Measurements from ENCODE around the gene GP5. TPM values are rescaled to one million over a fixed set of nuclear protein-coding genes. Genes with fewer than 3 reads are reported as not detected.

The GP5 gene
- total RNA-seq, 1 donor from 2014 or later = not detected

DNA sequence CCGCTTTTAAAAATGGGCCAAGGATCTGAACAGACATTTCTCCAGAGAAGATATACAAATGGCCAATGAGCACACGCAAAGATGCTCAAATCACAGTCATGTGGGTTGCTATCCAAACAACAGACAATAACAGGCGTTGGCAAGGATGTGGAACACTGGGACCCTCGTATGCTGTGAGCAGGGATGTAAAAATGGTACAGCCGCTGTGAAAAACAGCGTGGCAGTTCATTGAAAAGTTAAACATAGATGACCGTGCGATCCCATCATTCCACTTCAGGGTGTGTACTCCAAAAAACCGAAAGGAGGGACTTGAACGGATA is 22.9 kb downstream of the GP5 start:
- DNase-seq = no peak

DNA sequence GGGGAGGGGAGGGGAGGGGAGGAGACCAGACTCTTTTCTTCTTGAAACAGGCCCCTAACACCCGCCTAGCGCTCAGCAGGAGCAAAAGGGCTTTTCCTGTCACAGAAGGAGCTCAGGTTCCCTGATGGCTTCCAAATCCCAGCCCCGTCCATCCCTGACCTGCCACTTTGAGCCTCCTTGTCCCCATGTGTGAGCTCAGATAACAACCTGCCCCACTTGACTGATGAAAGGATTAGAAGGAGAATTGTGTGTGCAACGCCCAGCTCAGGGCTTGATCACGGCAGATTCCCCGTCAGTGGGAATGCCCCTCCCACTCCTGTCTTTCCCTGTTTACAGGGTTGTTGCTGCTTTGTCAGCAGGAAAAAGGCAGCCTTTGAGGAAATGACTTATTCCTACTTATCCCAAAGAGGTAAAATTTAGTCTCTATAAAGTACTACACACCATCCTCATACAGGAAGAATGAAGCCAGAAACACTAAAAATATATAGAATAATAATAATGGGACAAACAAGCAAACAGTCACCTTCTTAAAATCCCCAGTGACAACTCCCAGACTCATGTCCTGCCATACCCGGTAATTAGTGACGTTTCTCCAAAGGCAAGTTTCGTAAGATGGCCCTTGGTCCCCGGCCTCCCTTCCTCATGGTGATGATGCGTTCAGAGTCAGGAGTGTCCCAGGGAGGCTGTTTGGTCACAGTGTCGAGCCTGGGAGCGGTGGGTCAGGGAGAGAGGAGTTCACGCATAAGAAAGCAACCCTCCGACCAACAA is 23.4 kb downstream of the GP5 start:
- DNase-seq = no peak

DNA sequence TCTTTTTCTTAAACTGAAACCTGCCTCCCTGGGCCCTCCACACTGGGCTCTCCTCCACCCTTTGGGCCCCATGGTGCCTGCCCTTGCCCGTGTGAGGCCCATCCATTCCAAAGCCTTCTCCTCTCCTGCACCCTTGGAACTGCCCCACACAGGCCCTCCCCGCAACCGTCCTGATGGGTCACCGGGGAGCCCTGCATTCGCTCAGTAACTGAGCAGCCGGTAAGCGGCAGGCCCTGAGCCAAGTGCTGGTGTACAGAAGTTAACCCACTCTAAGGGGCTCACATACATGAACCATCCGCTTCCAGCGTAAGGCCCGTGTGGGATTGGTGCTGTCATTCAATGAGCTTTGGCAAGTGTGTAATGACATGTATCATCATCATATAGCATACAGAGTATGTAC is 24.1 kb downstream of the GP5 start:
- no peak for DNase-seq

DNA sequence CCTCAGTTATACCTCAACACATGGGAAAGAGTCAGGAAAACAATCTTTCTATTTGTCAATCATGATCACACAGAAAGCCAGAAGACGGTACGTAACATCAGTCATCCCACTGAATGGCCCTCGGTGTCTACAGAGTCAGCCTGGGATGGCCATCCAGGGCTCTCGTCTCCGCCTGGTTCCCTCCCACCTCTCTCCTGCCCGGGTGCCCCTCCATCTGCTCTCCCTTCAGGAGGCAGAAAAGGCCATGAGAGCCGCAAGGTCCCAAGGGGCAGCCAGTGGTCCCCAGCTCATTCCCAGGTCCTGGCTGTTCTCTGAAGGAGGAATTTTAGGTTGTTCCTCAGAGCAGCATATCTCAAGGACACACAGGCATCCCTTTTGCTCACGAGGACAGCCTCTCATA is 25.2 kb downstream of the GP5 start:
- DNase-seq = no peak

DNA sequence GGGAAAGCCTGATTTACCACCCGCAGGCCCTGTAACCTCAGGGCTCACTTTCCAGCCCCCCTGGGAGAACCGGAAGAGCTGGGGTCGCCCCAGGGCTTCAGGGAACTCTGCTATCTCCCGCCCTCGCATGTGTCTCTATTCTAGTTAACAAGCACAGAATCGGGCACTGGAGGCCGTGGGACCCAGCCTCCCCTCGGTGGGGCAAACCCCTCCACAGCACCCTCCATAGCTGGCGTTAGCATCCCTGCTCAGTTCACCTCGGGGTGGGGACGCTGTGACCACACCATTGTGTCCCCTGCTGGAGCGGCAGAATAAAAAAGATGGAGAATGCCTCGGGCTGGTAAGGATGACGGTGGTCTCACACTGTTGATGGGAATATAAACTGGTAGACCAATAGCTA is 26.0 kb downstream of the GP5 start:
- no peak for DNase-seq

DNA sequence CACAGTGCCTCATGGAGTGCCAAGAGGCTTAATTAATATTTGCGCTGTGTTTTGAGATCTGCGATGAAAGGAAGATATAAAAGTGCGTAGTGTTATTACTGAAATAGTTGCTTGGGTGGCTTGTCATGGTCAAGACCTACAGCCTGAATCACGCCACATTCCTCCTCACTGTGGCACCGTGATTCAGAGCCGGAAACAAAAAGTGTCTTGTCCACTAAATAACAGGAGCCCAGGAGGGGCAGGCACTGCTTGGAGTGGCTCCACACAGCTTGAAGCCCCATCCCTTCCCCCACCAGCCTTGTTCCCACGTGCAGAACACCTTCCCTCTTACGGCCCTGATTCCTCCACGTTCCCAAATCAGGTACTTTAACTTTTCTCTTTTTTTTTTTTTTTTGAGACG is 28.3 kb downstream of the GP5 start:
- DNase-seq = no peak

DNA sequence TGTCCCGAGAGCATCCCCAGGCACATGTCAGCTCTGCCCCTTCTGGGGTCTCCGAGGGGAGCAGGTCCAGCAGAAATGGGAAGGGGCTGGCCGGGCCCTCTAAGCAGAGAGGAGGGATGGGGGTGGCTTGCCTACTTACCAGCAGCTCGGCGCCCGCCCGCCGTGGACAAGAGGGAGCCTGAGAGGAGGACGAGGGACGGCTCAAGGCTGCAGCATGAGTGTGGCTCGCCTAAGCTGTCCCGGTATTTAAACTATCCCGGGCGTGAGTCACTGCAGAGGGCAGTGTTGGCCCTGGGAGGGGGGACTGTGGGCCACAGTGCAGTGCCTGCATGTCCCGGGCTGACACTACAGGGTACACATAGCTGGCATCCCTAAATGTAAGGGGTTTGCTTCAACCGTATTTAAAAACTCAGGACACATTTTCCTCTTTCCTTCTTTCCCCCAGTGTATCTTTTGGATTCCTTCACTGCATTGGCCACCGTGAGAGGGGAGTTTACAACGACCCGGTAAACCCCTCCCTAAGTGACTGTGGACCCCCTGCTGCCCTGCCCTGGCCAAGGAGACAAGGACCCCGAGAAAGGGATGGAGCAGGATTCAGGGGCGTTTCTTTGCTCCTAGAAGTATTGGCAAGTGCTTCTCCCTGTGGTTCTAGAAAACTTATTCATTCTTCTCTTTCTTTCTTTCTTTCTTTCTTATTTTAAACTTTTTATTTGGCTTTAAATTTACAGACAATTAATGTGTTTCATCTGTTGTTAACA is 29.4 kb downstream of the GP5 start, which contains the start of gene LRRC15:
LRRC15 (minus strand) TSS at position 222 of the 758 bp plus-strand sequence. CDS start 8,700 bp downstream, outside the sequence.
- DNase-seq = no peak

DNA sequence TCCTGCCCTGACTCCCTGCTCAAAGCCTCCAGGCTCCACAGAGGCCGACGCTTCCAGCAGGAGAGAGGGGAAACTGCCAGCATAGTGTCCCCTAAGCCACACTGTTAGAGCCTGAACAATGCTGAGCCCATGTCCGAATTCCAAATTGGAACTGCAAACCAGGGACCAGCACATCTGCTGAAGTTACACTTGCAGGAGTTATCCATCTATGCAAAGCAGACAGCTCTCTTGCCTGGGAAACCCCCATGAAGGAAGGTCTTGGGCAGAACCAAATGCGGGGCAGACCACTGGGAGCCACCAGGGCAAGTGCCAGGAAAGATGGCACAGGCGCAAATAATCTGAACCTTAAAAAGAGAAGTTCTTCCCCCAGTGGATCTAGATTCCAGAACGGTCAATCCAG is 30.1 kb downstream of the GP5 start:
- DNase-seq = no peak

DNA sequence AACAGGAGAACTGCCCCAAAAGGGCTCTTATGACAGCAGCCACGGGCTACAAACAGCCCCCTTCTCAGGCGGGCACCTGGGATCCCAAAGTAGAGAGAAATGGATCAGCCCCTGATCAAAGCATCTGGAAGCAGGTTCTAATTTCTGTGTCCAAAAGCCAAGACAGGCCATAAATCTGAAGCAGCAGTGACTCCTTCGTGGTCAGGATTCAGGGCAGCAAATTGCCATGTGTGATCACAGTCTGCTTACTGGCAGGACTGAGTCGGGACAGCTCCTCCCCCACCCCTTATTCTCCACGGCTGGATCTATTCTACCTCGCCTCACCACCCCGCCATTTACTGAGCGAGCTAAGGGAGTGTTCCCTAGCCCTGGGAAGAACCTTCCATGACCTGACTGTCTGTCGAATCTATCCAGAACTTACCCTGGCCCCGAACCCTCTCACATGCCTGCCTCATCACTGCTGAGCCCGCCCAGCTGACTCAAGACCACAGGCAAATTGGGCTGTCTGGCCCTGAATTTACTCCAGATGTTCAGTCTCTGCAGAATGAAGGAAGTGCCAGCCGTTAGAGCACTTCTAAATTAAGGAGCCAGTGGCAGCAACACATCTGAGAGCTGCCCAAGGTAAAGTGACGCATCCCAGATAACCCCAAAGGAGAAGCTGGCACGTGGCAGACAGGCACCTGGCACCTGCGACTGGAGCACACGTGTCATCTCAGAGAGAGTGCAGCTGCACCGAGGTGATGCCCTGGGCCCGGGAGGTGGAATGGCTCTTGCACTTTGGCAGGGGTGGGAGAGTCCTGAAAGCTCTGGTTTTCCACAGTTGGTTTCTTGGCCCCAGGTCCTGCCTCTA is 30.8 kb downstream of the GP5 start:
- DNase-seq = no peak

DNA sequence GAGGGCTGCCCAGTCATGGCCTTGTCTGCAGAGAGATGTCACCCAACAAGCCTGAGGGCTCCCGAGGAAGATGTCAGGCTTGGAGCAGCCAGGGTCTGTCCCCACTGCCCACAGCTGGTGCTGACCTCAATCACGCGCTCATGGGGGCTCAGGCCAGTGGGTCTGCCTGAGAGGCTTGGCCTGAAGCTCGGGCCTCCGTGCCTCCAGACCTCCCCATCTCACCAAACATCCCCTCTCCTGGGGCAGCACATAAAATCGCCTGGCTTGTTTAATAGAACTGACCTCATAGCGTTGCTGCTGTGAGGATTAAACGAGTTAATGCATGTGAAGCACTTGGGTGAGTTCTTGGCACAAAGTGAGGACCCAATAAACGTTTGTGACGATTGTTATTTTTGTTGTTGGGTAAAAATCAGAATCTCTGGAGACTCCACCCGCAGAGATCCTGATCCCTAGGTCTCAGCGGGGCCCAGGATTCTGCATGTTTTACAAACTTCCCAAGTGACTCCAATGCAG is 33.0 kb downstream of the GP5 start:
- no peak for DNase-seq

DNA sequence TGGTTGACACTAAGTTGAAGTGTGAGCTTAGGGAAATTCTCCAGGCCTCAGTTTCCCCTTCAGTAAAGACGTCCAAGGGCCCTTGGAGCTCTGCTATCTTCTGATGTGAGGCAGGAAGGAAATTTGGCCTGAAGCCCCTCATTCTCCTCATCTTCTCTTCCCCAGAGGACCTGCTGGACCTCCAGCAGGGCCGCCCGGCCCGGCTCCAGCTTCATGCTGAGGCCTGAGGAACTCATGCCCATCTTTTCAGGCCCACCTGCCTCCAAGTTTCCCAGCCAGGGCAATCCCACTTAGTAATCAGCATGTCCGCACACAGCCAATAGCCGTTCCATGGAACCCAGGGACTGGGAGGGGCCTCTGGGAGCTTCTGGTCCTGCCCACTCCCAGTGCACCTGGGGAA is 33.5 kb downstream of the GP5 start:
- no peak for DNase-seq

DNA sequence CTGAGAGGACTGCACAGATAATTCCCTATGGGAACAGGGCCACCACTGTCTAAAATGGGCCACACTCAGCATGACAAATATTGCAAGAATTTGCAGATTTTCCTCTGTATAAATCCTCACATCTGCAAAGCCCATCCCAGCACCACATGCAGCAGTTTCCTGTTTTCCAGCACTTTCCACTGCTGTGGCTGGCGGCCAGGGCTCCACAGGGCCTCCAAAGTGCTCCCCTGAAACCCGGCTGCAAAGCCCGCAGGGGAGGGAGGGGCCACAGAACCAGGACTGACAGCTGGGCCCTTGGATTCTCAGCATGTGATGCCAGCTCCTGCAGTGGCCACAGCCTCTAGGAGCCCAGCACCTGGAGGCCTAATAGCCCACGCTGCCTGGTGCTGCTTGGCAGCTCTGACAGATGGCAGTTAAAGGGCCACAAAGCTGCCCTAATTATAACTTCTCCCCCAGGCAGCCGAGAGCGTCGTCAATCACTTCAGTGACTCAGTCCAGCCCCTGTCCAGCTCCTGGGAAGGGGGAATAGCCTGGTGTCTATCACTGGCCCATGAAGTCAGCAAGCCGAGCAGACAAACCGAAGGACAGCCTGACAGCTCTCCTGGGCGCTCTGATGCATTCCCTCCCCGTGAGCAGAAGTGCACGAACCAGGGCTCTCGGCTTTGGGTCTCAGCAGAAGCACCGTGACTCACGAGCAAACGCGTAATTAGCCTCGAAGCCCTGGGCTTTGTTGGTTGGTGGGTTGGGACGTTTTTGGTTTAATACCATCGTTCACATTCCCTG is 34.2 kb downstream of the GP5 start:
- DNase-seq = no peak

DNA sequence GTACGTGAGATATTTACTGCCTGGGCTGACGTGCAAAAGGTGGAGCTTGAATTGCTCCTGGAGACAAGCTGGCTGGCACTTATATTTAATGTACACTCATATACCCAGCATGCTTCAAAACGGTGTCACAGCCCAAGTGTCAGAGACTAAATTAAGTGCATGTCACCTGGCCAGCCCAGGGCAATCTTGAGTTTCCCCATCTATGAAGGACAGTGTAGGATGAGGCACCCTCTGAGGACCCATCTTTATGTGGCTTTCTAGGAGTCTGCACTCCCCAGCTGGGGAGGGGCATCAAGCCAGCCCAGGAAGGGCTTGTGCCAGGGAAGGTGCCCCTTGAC is 34.8 kb downstream of the GP5 start:
- no peak for DNase-seq

DNA sequence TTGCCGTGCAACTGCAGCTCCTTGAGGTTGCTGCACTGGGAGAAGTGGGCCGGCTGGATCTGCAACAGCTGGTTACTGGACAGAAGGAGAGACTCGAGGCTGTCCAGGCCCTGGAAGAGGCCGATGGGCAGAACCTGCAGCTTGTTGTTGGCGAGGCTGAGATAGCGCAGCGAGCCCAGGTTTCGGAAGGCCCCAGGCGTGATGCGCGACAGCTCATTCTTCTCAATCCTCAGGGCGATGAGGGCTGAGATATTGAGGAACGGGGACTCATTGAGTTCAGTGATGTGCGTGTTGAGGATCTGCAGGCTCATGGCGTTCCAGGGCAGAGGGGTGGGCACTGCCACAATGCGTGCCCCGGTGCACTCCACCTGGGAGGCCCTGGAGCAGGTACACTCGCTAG is 38.5 kb downstream of the GP5 start:
- no peak for DNase-seq

DNA sequence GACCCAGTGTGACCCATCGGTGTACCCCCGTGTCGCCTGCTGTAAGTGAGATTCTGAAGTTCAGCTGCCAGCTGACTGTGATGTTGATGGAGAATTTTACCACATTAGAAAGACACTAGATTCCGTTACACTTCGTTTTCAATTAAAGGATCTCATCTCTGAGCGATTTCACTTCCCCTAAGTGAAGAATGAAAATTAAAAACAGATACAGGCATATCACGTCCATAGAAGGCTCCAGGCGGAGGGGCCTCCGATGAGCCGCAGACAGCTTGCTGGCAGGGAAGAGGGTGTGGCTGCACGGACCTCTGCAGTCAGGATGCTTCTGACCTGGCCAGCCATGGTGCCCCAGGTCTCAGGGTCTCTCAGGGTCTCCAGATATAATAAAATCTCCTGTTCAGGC is 41.4 kb downstream of the GP5 start:
- no peak for DNase-seq

DNA sequence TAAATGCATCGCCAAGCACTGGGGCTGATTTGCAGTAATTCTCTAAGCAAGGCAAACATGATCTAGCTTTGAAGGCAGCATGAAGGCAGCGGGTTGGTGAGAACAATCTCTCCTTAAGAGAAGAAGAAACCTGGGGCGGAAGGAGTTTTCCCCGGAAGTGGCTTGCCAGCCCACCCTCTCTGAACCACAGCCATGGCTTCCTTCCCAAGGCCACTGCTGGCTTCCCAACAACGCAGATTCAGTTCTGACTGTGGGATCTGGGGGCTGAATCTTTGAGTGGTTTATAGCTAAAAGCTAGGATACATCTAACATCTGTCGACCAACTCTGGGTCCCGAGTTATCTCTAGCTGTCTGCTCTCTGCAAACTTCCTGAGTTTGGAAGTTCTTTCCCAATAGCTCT is 43.7 kb downstream of the GP5 start:
- no peak for DNase-seq

DNA sequence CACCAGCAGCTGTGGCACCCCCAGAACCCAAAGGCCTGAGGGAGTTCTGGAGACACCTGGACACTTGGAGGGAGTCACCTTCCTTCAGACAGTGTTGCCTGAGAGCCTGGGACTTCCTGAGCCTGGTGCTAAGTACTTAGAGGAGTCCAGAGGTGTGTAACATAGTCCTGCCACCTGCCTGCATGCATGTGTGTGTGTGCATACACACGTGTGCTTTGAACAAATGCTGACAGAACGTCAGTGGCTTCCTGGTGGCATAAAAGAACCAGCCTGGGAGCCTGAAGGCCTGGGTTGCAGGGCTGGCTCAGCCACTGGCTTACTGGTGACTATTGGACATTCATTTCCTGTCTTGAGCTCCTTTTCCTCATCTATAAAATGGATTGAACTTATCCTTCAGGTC is 44.8 kb downstream of the GP5 start:
- no peak for DNase-seq

DNA sequence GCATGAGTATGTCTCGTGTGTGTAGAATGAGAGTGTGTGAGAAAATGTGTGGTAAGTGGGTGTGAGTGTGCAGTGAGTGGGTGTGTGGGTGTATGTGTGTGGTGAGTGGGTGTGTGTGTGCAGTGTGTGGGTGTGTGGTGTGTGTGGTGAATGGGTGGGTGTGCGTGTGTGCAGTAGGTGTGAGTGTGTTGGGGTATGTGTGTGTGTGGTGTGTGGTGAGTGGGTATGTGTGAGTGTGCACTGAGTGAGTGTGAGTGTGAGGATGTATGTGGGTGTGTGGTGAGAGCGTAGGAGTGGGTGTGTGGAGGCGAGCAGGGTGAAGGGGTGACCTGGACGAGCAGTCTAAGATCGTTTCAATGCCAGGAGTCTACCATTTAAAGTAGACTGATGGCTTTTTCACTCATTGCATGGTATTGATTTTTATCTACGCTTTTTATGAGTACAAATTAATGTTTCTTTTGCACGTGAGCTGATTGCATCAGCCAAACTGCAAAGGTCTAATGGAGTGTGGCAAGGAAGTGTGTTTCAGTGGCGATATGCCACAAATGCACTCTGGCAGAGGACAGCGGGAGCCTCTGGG is 46.3 kb downstream of the GP5 start:
- DNase-seq = no peak

DNA sequence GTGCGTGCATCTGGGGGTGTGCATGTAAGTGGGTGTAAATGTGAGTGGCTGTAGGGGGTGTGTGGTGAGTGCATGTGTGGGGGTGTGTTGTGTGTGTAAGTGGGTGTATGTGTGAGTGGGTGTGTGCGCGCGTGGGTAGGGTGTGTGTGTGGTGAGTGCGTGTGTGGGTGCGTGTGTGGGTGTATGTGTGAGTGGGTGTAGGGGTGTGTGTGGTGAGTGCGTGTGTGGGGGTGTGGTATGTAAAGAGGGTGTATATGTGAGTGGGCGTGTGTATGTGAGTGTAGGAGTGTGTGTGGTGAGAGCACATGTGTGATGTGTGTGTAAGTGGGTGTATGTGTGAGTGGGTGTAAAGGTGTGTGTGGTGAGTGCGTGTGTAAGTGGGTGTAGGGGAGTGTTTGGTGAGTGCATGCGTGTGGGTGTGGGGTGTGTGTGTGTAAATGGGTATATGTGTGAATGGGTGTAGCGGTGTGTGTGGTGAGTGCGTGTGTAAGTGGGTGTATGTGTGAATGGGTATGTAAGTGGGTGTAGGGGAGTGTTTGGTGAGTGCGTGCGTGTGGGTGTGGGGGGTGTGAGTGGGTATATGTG is 47.0 kb downstream of the GP5 start:
- DNase-seq = no peak

DNA sequence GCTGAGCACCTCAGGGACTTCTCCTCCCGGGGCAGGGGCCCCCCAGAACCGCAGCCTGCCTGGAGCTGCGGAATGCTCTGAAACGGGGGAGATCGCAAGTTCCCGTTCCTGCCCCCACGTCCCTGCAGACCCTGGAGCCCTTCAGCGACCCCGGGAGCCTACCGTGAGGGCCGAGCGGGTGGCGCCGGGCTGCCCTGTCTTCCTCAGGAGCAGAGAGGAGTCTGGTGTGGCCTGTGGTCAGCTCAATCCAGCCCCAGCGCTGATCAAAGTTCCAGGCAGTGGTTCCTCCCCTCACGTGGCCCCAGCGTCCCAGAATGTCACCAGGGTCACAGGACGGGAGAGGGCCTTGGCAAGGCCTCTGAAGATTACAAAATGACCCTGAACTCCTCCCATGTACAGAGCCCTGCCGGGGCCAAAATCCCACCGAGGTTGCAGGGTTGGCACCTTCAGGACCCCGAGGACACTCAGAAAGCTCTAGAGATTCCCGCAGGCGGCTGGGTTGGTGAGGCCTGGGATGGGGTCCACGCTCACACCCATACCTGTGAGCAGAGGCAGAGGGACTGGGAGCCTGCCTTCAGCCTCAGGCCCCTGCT is 47.9 kb downstream of the GP5 start, which contains the start of gene CPN2:
CPN2 (minus strand) TSS at position 249 of the 593 bp plus-strand sequence. CDS start 8,626 bp downstream, outside the sequence.
- DNase-seq = no peak

DNA sequence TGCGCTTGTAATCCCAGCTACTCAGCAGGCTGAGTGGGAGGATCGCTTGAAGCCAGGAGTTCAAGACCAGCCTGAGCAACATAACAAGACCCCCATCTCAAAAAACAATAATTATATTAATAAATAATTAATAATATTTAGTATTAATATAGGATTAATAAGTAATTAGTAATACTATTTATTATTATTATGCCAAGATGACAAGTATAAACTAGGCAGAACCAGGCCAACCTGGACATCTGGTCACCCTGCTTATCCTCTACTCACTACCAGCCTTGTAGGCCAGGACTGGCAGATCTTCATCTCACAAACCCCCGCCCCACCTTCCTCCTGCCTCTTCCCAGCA is 48.4 kb downstream of the GP5 start:
- DNase-seq = no peak

Data from occipital lobe (tissue), 2 donors.